Airway epithelial cell (primary cell): Measurements from ENCODE around the gene KIRREL1. TPM values are rescaled to one million over a fixed set of nuclear protein-coding genes. Genes with fewer than 3 reads are reported as not detected.

Experiments
- total RNA-seq: library from RNA; depleted of rRNA; stranded (reverse); fragments of >200 nt; gene quantifications from 2 replicates; pipeline ENCODE4 v1.2.3, GENCODE V29; 2015

The KIRREL1 gene
- total RNA-seq = 49.7 and 65.4 TPM in 2 replicates

GRCh38 chr1:157993147-157993917 lies at the start of gene KIRREL1:
KIRREL1 (plus strand) TSS chr1:157993645; CDS start chr1:157993677, 32 bp downstream.

Other genes with a start within 250 kb of the KIRREL1 start
- gene FCRL2, start 216.5 kb upstream of the KIRREL1 start, total RNA-seq = not detected in 2 replicates
- gene FCRL1, start 173.5 kb upstream of the KIRREL1 start, total RNA-seq = not detected in 2 replicates
- not detected in 2 replicates for gene CD5L, start 151.8 kb upstream of the KIRREL1 start, total RNA-seq
- gene CD1D, start 187.2 kb downstream of the KIRREL1 start, total RNA-seq = 2.0 and 3.4 TPM in 2 replicates